Measurements from ENCODE around the gene ZFPM1. TPM values are rescaled to one million over a fixed set of nuclear protein-coding genes. Genes with fewer than 3 reads are reported as not detected.

ZFPM1 gene
- total and polyA plus RNA-seq, 2 experiments from 2014 or later, result 0.53 to 2.2 TPM

GRCh38 chr16:88458039-88458772 is 5.1 kb downstream of the ZFPM1 start (continued):
- TF ChIP-seq, protein P1, sequence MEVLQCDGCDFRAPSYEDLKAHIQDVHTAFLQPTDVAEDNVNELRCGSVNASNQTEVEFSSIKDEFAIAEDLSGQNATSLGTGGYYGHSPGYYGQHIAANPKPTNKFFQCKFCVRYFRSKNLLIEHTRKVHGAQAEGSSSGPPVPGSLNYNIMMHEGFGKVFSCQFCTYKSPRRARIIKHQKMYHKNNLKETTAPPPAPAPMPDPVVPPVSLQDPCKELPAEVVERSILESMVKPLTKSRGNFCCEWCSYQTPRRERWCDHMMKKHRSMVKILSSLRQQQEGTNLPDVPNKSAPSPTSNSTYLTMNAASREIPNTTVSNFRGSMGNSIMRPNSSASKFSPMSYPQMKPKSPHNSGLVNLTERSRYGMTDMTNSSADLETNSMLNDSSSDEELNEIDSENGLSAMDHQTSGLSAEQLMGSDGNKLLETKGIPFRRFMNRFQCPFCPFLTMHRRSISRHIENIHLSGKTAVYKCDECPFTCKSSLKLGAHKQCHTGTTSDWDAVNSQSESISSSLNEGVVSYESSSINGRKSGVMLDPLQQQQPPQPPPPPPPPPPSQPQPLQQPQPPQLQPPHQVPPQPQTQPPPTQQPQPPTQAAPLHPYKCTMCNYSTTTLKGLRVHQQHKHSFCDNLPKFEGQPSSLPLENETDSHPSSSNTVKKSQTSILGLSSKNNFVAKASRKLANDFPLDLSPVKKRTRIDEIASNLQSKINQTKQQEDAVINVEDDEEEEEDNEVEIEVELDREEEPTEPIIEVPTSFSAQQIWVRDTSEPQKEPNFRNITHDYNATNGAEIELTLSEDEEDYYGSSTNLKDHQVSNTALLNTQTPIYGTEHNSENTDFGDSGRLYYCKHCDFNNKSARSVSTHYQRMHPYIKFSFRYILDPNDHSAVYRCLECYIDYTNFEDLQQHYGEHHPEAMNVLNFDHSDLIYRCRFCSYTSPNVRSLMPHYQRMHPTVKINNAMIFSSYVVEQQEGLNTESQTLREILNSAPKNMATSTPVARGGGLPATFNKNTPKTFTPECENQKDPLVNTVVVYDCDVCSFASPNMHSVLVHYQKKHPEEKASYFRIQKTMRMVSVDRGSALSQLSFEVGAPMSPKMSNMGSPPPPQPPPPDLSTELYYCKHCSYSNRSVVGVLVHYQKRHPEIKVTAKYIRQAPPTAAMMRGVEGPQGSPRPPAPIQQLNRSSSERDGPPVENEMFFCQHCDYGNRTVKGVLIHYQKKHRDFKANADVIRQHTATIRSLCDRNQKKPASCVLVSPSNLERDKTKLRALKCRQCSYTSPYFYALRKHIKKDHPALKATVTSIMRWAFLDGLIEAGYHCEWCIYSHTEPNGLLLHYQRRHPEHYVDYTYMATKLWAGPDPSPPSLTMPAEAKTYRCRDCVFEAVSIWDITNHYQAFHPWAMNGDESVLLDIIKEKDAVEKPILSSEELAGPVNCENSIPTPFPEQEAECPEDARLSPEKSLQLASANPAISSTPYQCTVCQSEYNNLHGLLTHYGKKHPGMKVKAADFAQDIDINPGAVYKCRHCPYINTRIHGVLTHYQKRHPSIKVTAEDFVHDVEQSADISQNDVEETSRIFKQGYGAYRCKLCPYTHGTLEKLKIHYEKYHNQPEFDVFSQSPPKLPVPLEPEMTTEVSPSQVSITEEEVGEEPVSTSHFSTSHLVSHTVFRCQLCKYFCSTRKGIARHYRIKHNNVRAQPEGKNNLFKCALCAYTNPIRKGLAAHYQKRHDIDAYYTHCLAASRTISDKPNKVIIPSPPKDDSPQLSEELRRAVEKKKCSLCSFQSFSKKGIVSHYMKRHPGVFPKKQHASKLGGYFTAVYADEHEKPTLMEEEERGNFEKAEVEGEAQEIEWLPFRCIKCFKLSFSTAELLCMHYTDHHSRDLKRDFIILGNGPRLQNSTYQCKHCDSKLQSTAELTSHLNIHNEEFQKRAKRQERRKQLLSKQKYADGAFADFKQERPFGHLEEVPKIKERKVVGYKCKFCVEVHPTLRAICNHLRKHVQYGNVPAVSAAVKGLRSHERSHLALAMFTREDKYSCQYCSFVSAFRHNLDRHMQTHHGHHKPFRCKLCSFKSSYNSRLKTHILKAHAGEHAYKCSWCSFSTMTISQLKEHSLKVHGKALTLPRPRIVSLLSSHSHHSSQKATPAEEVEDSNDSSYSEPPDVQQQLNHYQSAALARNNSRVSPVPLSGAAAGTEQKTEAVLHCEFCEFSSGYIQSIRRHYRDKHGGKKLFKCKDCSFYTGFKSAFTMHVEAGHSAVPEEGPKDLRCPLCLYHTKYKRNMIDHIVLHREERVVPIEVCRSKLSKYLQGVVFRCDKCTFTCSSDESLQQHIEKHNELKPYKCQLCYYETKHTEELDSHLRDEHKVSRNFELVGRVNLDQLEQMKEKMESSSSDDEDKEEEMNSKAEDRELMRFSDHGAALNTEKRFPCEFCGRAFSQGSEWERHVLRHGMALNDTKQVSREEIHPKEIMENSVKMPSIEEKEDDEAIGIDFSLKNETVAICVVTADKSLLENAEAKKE (CRISPR knock-in tag; IDR thresholded peaks at IDR 0.05), result no peak
- TF ChIP-seq EZH2phosphoT487 (IDR thresholded peaks at IDR 0.05; ENCODE audit: unreplicated experiment) (no peak), POLR2AphosphoS5 (IDR thresholded peaks at IDR 0.05; ENCODE audit: low read depth) (no peak), CREB1 (CRISPR knock-in tag; IDR thresholded peaks at IDR 0.05; ENCODE audit: low read depth) (no peak), ZNF114 (CRISPR knock-in tag; IDR thresholded peaks at IDR 0.05) (no peak), CTCF (conservative IDR thresholded peaks at IDR 0.05; ENCODE audit: low read depth in 2 of 2) (no peak), JUNB (IDR thresholded peaks at IDR 0.05; ENCODE audit: unreplicated experiment) (no peak), ETS1 (IDR thresholded peaks at IDR 0.05) (no peak), ZNF331 (CRISPR knock-in tag; IDR thresholded peaks at IDR 0.05; ENCODE audit: low read depth) (no peak), EZH2 (IDR thresholded peaks at IDR 0.05; ENCODE audit: low read depth, unreplicated experiment) (no peak)
- TF ChIP-seq, protein P2, sequence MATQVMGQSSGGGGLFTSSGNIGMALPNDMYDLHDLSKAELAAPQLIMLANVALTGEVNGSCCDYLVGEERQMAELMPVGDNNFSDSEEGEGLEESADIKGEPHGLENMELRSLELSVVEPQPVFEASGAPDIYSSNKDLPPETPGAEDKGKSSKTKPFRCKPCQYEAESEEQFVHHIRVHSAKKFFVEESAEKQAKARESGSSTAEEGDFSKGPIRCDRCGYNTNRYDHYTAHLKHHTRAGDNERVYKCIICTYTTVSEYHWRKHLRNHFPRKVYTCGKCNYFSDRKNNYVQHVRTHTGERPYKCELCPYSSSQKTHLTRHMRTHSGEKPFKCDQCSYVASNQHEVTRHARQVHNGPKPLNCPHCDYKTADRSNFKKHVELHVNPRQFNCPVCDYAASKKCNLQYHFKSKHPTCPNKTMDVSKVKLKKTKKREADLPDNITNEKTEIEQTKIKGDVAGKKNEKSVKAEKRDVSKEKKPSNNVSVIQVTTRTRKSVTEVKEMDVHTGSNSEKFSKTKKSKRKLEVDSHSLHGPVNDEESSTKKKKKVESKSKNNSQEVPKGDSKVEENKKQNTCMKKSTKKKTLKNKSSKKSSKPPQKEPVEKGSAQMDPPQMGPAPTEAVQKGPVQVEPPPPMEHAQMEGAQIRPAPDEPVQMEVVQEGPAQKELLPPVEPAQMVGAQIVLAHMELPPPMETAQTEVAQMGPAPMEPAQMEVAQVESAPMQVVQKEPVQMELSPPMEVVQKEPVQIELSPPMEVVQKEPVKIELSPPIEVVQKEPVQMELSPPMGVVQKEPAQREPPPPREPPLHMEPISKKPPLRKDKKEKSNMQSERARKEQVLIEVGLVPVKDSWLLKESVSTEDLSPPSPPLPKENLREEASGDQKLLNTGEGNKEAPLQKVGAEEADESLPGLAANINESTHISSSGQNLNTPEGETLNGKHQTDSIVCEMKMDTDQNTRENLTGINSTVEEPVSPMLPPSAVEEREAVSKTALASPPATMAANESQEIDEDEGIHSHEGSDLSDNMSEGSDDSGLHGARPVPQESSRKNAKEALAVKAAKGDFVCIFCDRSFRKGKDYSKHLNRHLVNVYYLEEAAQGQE (IDR thresholded peaks at IDR 0.05; ENCODE audit: unreplicated experiment), result no peak

Data from GM23338 (cell line).